Lower lobe of right lung (tissue), 2 donors: ENCODE results near the gene SIM2. TPM values are rescaled to one million over a fixed set of nuclear protein-coding genes. Genes with fewer than 3 reads are reported as not detected.

Source experiments
- ATAC-seq, 2 donors: fragments of 200-7000 bp; cut with Tn5 transposase; one replicate each; pipeline ENCODE4 v1.9.1; 2020 to 2022; ENCODE audit warnings: mild to moderate bottlenecking in 2 of 2, moderate library complexity in 2 of 2
- DNase-seq: peaks from one replicate; pipeline ENCODE4 v3.0.0-alpha.2; 2020
- H3K27ac ChIP-seq: fragments of 200-600 bp; one replicate; pipeline ENCODE4 v1.8.0; 2022
- H3K27me3 ChIP-seq: fragments of 200-600 bp; one replicate; pipeline ENCODE4 v1.8.0; 2022; ENCODE audit warnings: low read depth
- H3K36me3 ChIP-seq: fragments of 200-600 bp; one replicate; pipeline ENCODE4 v1.8.0; 2022; ENCODE audit warnings: mild to moderate bottlenecking
- H3K4me1 ChIP-seq: fragments of 200-600 bp; one replicate; pipeline ENCODE4 v1.8.0; 2022
- H3K4me3 ChIP-seq: fragments of 200-600 bp; one replicate; pipeline ENCODE4 v1.8.0; 2022; ENCODE audit warnings: mild to moderate bottlenecking
- H3K9me3 ChIP-seq: fragments of 200-600 bp; one replicate; pipeline ENCODE4 v1.8.0; 2022
- CTCF ChIP-seq: fragments of 200-600 bp; IDR thresholded peaks from one replicate; pipeline ENCODE4 v1.8.0; 2022; ENCODE audit warnings: antibody characterized with exemption, mild to moderate bottlenecking
- intact Hi-C: fragments of 100-400 bp; cut with DNase I; formaldehyde crosslinking; loops from one replicate; pipeline ENCODE4 v1.11.0; 2022
- total RNA-seq: library from RNA; stranded (reverse); fragmentation: NEBNext Ultra II Directional; extraction: Animal tissue kit (Norgen Biotek cat#: 25700); gene quantifications from one replicate; pipeline ENCODE4 v1.2.1, GENCODE V29; 2021
- donor health status: DM: no; HTN: yes; CAD: no; lungs with severe emphysema.

Gene SIM2
- total RNA-seq, 1 donor from 2014 or later = not detected

GRCh38 chr21:36780861-36781260 lies 81.9 kb downstream of the SIM2 start:
- Histone ChIP-seq H3K27me3 (no peaks in the 10 kb centered on the region), H3K4me1 (no peaks in the 10 kb centered on the region), H3K36me3 (no peaks in the 10 kb centered on the region), H3K9me3 (no peaks in the 10 kb centered on the region), H3K4me3 (no peak overlapping the region), H3K27ac (no peak overlapping the region)
- no peak for TF ChIP-seq CTCF
- DNase-seq (no peak), ATAC-seq (no peak)
- intact Hi-C loops = no loop called here

- intact Hi-C loops = no loop called here
- no peak for TF ChIP-seq CTCF
- no peaks in the 10 kb centered on the region for H3K9me3 ChIP-seq
- H3K36me3 ChIP-seq = no peaks in the 10 kb centered on the region
- H3K4me1 ChIP-seq = no peaks in the 10 kb centered on the region
- H3K4me3 ChIP-seq = no peak overlapping the region
- no peak overlapping the region for H3K27ac ChIP-seq
- DNase-seq = no peak
- ATAC-seq = peak; percentile 74 to 79
- H3K27me3 ChIP-seq = no peaks in the 10 kb centered on the region
Observed at GRCh38 chr21:36783612-36784374, 84.9 kb downstream of the SIM2 start.

GRCh38 chr21:36784947-36785346 lies 86.0 kb downstream of the SIM2 start:
- Histone ChIP-seq H3K4me3 (no peak overlapping the region), H3K27ac (no peak overlapping the region), H3K36me3 (no peaks in the 10 kb centered on the region), H3K4me1 (no peaks in the 10 kb centered on the region), H3K27me3 (no peaks in the 10 kb centered on the region), H3K9me3 (no peaks in the 10 kb centered on the region)
- DNase-seq = no peak
- intact Hi-C loops = no loop called here
- ATAC-seq = peak; percentile 38 to 62
- no peak for TF ChIP-seq CTCF

GRCh38 chr21:36785615-36786014 lies 86.7 kb downstream of the SIM2 start:
- Histone ChIP-seq H3K27ac (no peak overlapping the region), H3K4me3 (no peak overlapping the region), H3K9me3 (no peaks in the 10 kb centered on the region), H3K4me1 (no peaks in the 10 kb centered on the region), H3K27me3 (no peaks in the 10 kb centered on the region), H3K36me3 (no peaks in the 10 kb centered on the region)
- DNase-seq (no peak), ATAC-seq (no peak)
- intact Hi-C loops = no loop called here
- no peak for TF ChIP-seq CTCF

- Histone ChIP-seq H3K9me3 (no peaks in the 10 kb centered on the region), H3K27ac (no peak overlapping the region), H3K4me1 (no peaks in the 10 kb centered on the region), H3K4me3 (no peak overlapping the region), H3K27me3 (no peaks in the 10 kb centered on the region), H3K36me3 (no peaks in the 10 kb centered on the region)
- TF ChIP-seq CTCF = no peak
- ATAC-seq = no peak
- no peak for DNase-seq
- intact Hi-C loops = no loop called here
Observed at GRCh38 chr21:36786186-36786585, 87.3 kb downstream of the SIM2 start.
